OCI-LY3 (cell line): ENCODE data around the gene YLPM1.

ENCODE experiments used
- H2AFZ ChIP-seq: fragments of 200-600, 300-600 bp; shearing (Covaris generic); 2 replicates; pipeline ENCODE4 v1.6.0; 2014; ENCODE audit warnings: antibody characterized with exemption, low read depth, low read length
- H3K27ac ChIP-seq: fragments of 200-600, 300-600 bp; sonication (generic); 2 replicates; pipeline ENCODE4 v1.5.1; 2014; ENCODE audit warnings: mild to moderate bottlenecking, low read length, moderate library complexity, mixed read lengths
- H3K27me3 ChIP-seq: fragments of 200-600, 300-600 bp; sonication (generic); 2 replicates; pipeline ENCODE4 v1.6.1; 2014; ENCODE audit warnings: low read depth, low read length, mixed read lengths
- H3K36me3 ChIP-seq: fragments of 200-600, 300-600 bp; sonication (generic); replicated peaks from 2 replicates; pipeline ENCODE3; 2014; ENCODE audit warnings: low read depth, low read length, mixed read lengths
- H3K4me1 ChIP-seq: fragments of 300-600, 200-600 bp; sonication (generic); 2 replicates; pipeline ENCODE4 v1.6.1; 2014; ENCODE audit warnings: low read length, mixed read lengths
- H3K4me2 ChIP-seq: fragments of 200-600, 300-600 bp; sonication (generic); 2 replicates; pipeline ENCODE4 v1.6.1; 2014; ENCODE audit warnings: low read length, mixed read lengths
- H3K4me3 ChIP-seq: fragments of 300-600, 200-600 bp; sonication (generic); 2 replicates; pipeline ENCODE4 v1.5.1; 2014; ENCODE audit warnings: antibody characterized with exemption, mild to moderate bottlenecking, low read length, moderate library complexity
- H3K79me2 ChIP-seq: fragments of 300-600, 200-600 bp; shearing (Covaris generic); 2 replicates; pipeline ENCODE4 v1.6.1; 2014; ENCODE audit warnings: mild to moderate bottlenecking, low read length, mixed read lengths
- H3K9ac ChIP-seq: fragments of 300-600, 200-600 bp; shearing (Covaris generic); 2 replicates; pipeline ENCODE4 v1.6.0; 2014; ENCODE audit warnings: mild to moderate bottlenecking, low read length, moderate library complexity
- H3K9me3 ChIP-seq: fragments of 200-600, 300-600 bp; shearing (Covaris generic); 2 replicates; pipeline ENCODE4 v1.6.1; 2014; ENCODE audit warnings: low read length, mixed read lengths; ENCODE audit not compliant: insufficient read depth
- H4K20me1 ChIP-seq: fragments of 200-600, 300-600 bp; sonication (generic); 2 replicates; pipeline ENCODE4 v1.6.1; 2016; ENCODE audit warnings: low read length, mixed read lengths; ENCODE audit not compliant: insufficient read depth
- CTCF ChIP-seq: fragments of 200-600, 300-600 bp; sonication (generic); IDR thresholded peaks from 2 replicates; pipeline ENCODE4 v1.5.1; 2014; ENCODE audit warnings: antibody characterized with exemption, low read length, low read depth
- EZH2phosphoT487 ChIP-seq: fragments of 200-600 bp; shearing (Covaris generic); IDR thresholded peaks from 2 replicates; pipeline ENCODE4 v1.6.1; 2018; ENCODE audit warnings: antibody characterized with exemption, mixed run types, low read depth

Gene YLPM1

GRCh38 chr14:74881431-74882102 lies 118.5 kb downstream of the YLPM1 start, which contains the start of gene DLST:
TSS of gene DLST (plus strand) at chr14:74881916. CDS start at chr14:74881954, 38 bp downstream.
- Histone ChIP-seq H3K4me3 (peak within 1 kb of the TSS; percentile 90), H3K4me1 (peaks cover 19% of the 10 kb centered on the region), H2AFZ (peak within 1 kb of the TSS; percentile 73), H3K27me3 (no peaks in the 10 kb centered on the region), H3K36me3 (peaks cover 7% of the 10 kb centered on the region), H3K79me2 (peaks cover 52% of the 10 kb centered on the region), H3K4me2 (peak within 1 kb of the TSS; percentile 99), H3K27ac (peak within 1 kb of the TSS; percentile 57), H3K9ac (peak within 1 kb of the TSS; percentile 82), H4K20me1 (peaks cover 39% of the 10 kb centered on the region), H3K9me3 (no peaks in the 10 kb centered on the region)
- TF ChIP-seq EZH2phosphoT487: no peak
- no peak for TF ChIP-seq CTCF

- Histone ChIP-seq H3K4me1 (peaks cover 19% of the 10 kb centered on the region), H3K79me2 (peaks cover 59% of the 10 kb centered on the region), H2AFZ (no peak overlapping the region; the same call in 1 of the 2 replicates), H3K4me2 (peak overlapping the region; percentile 99), H3K9ac (peak overlapping the region; percentile 82), H3K27ac (peak overlapping the region; percentile 57), H3K27me3 (no peaks in the 10 kb centered on the region), H3K4me3 (peak overlapping the region; percentile 90), H3K9me3 (no peaks in the 10 kb centered on the region), H3K36me3 (peaks cover 7% of the 10 kb centered on the region), H4K20me1 (peaks cover 39% of the 10 kb centered on the region)
- TF ChIP-seq CTCF: no peak
- no peak for TF ChIP-seq EZH2phosphoT487
These were observed 119.2 kb downstream of the YLPM1 start for GRCh38 chr14:74882103-74882920.
